Keratinocyte (primary cell): ENCODE measurements around the gene C1orf232. TPM values are rescaled to one million over a fixed set of nuclear protein-coding genes. Genes with fewer than 3 reads are reported as not detected.

Source experiments
- DNase-seq: peaks from one replicate; pipeline ENCODE4 v3.0.0-alpha.2; 2011; ENCODE audit warnings: low read depth, missing footprints, low spot score
- FAIRE-seq: peaks from 2 replicates; lab custom pipeline; 2011; peaks lifted over from hg19 to GRCh38; lab: Jason Lieb, UNC
- H2AFZ ChIP-seq: 2 replicates; pipeline ENCODE4 v1.6.0; 2012; ENCODE audit warnings: low read length, control low read depth, inconsistent platforms; ENCODE audit not compliant: control insufficient read depth
- H3K27ac ChIP-seq: 2 replicates; pipeline ENCODE4 v1.5.1; 2011; ENCODE audit warnings: low read length; ENCODE audit not compliant: control insufficient read depth, insufficient read depth
- H3K27me3 ChIP-seq: 3 replicates; pipeline ENCODE4 v1.6.0; 2011; ENCODE audit warnings: low read length; ENCODE audit not compliant: control insufficient read depth, insufficient read depth; ENCODE audit errors: extremely low read depth
- H3K36me3 ChIP-seq, 2 experiments: 2 replicates in 1 of 2; 3 replicates in 1 of 2; pipeline ENCODE4 v1.5.1; 2011; ENCODE audit warnings: low read length in 2 of 2, mild to moderate bottlenecking in 1 of 2; ENCODE audit not compliant: control insufficient read depth in 2 of 2, insufficient read depth in 2 of 2; ENCODE audit errors: extremely low read depth in 1 of 2
- H3K4me1 ChIP-seq: 3 replicates; pipeline ENCODE4 v1.5.1; 2011; ENCODE audit warnings: low read length; ENCODE audit not compliant: control insufficient read depth, insufficient read depth; ENCODE audit errors: extremely low read depth
- H3K4me2 ChIP-seq: 3 replicates; pipeline ENCODE4 v1.6.0; 2011; ENCODE audit warnings: low read depth, low read length; ENCODE audit not compliant: control insufficient read depth, insufficient read depth; ENCODE audit errors: extremely low read depth
- H3K4me3 ChIP-seq, 3 experiments: fragments of 200-600 bp in 1 of 3; sonication (generic) in 1 of 3; 2 replicates in 2 of 3; 3 replicates in 1 of 3; pipeline ENCODE4 v1.5.1; 2011 to 2016; ENCODE audit warnings: low read length in 3 of 3, mild to moderate bottlenecking in 3 of 3, control low read depth in 2 of 3, inconsistent platforms in 1 of 3, low read depth in 1 of 3, mixed read lengths in 1 of 3, mixed run types in 1 of 3, moderate library complexity in 1 of 3; ENCODE audit not compliant: control insufficient read depth in 2 of 3, insufficient read depth in 2 of 3; ENCODE audit errors: extremely low read depth in 1 of 3
- H3K79me2 ChIP-seq: 2 replicates; pipeline ENCODE4 v1.6.0; 2012; ENCODE audit warnings: low read length; ENCODE audit not compliant: control insufficient read depth, insufficient read depth
- H3K9ac ChIP-seq: 3 replicates; pipeline ENCODE4 v1.6.0; 2011; ENCODE audit warnings: low read length; ENCODE audit not compliant: control insufficient read depth, insufficient read depth; ENCODE audit errors: extremely low read depth
- H3K9me1 ChIP-seq: 3 replicates; pipeline ENCODE4 v1.6.0; 2011; ENCODE audit warnings: low read length; ENCODE audit not compliant: control insufficient read depth, insufficient read depth; ENCODE audit errors: extremely low read depth
- H3K9me3 ChIP-seq: 2 replicates; pipeline ENCODE4 v1.5.1; 2012; ENCODE audit warnings: low read depth, low read length; ENCODE audit not compliant: control insufficient read depth
- H4K20me1 ChIP-seq: 3 replicates; pipeline ENCODE4 v1.6.0; 2011; ENCODE audit warnings: low read length; ENCODE audit not compliant: control insufficient read depth, insufficient read depth; ENCODE audit errors: extremely low read depth
- CTCF ChIP-seq, 3 experiments: IDR thresholded peaks in 1 of 3; conservative IDR thresholded peaks in 1 of 3; optimal IDR thresholded peaks in 1 of 3; 2 replicates in 2 of 3; 3 replicates in 1 of 3; pipeline versions ENCODE3 to v1.5.1; 2011; ENCODE audit warnings: low read length in 3 of 3, mild to moderate bottlenecking in 3 of 3, moderate library complexity in 2 of 3, control low read depth in 1 of 3, inconsistent platforms in 1 of 3; ENCODE audit not compliant: insufficient read depth in 2 of 3; ENCODE audit errors: extremely low read depth in 1 of 3
- EZH2 ChIP-seq: IDR thresholded peaks from one replicate; pipeline ENCODE4 v1.6.1; 2012; ENCODE audit warnings: inconsistent platforms, mild to moderate bottlenecking, low read length, moderate library complexity
- dilution Hi-C: fragments of 300-500 bp; cut with MboI; formaldehyde crosslinking; loops from one replicate; pipeline ENCODE4 v1.7.0; 2020; ENCODE audit warnings: low sequenced_read_pairs; ENCODE audit not compliant: extremely low pct_ligation_motif_present
- polyA plus RNA-seq, 5 experiments: library from polyadenylated mRNA; depleted of rRNA in 3 of 5; stranded (reverse) in 3 of 5; stranded (forward) in 1 of 5; unstranded in 1 of 5; fragments of >200 nt; gene quantifications; 1 replicate in 1 of 5; 2 replicates in 3 of 5; 3 replicates in 1 of 5; pipeline versions ENCODE4 v1.2.1 to v1.2.3, GENCODE V29; 2011 to 2012; ENCODE audit warnings: missing spikeins in 2 of 5, low read depth in 1 of 5, low replicate concordance in 1 of 5

C1orf232 gene
- polyA plus RNA-seq, 1 donor (not counting 4 experiments of a cell fraction or from before 2014, with no cell fraction given), result not detected

GRCh38 chr1:26119892-26120608 lies 48.7 kb downstream of the C1orf232 start:
- DNase-seq (no peak), FAIRE-seq (no peak)
- no peaks in the 10 kb centered on the region for H3K9me1 ChIP-seq
- no peaks in the 10 kb centered on the region for H3K36me3 ChIP-seq
- H3K27me3 ChIP-seq, result no peaks in the 10 kb centered on the region
- H2AFZ ChIP-seq, result no peak overlapping the region
- H3K9ac ChIP-seq, result no peak overlapping the region
- no peaks in the 10 kb centered on the region for H3K79me2 ChIP-seq
- peaks cover 13% of the 10 kb centered on the region for H3K4me1 ChIP-seq
- H3K4me3 ChIP-seq, result no peak overlapping the region
- dilution Hi-C loops, result no loop called here
- H3K27ac ChIP-seq, result no peak overlapping the region
- no peaks in the 10 kb centered on the region for H3K9me3 ChIP-seq
- no peak for TF ChIP-seq CTCF (optimal IDR thresholded peaks at IDR 0.05 in 1 of 3, IDR thresholded peaks at IDR 0.05 in 1 of 3, conservative IDR thresholded peaks at IDR 0.05 in 1 of 3; ENCODE audit: extremely low read depth in 1 of 3, insufficient read depth in 2 of 3, low read length in 3 of 3)
- TF ChIP-seq EZH2, result no peak
- no peak overlapping the region for H3K4me2 ChIP-seq
- no peaks in the 10 kb centered on the region for H4K20me1 ChIP-seq

GRCh38 chr1:26114165-26114927 lies 54.4 kb downstream of the C1orf232 start:
- H3K9ac ChIP-seq, result no peak overlapping the region
- no peaks in the 10 kb centered on the region for H4K20me1 ChIP-seq
- H3K4me1 ChIP-seq, result peaks cover 18% of the 10 kb centered on the region
- no peak for DNase-seq
- H3K27me3 ChIP-seq, result no peaks in the 10 kb centered on the region
- no peak overlapping the region for H3K4me2 ChIP-seq
- FAIRE-seq, result no peak
- TF ChIP-seq EZH2 (no peak), CTCF (optimal IDR thresholded peaks at IDR 0.05 in 1 of 3, IDR thresholded peaks at IDR 0.05 in 1 of 3, conservative IDR thresholded peaks at IDR 0.05 in 1 of 3; ENCODE audit: extremely low read depth in 1 of 3, insufficient read depth in 2 of 3, low read length in 3 of 3) (no peak)
- H3K4me3 ChIP-seq, result no peak overlapping the region
- H3K9me3 ChIP-seq, result no peaks in the 10 kb centered on the region
- dilution Hi-C loops, result no loop called here
- H3K79me2 ChIP-seq, result peaks cover 7% of the 10 kb centered on the region
- H3K27ac ChIP-seq, result no peak overlapping the region
- no peaks in the 10 kb centered on the region for H3K9me1 ChIP-seq
- peaks cover 2 to 6% of the 10 kb centered on the region in 2 experiments for H3K36me3 ChIP-seq
- H2AFZ ChIP-seq, result no peak overlapping the region

Other genes with a start within 250 kb of the C1orf232 start
- gene PAFAH2, start 170.9 kb downstream of the C1orf232 start, polyA plus RNA-seq, result 15.5 to 17.8 TPM (median 15.9 TPM) in 3 replicates
- 0.11 to 0.13 TPM in 2 of 3 replicates, not detected in the other for gene EXTL1, start 147.2 kb downstream of the C1orf232 start, polyA plus RNA-seq
- gene SLC30A2, start 122.8 kb downstream of the C1orf232 start, polyA plus RNA-seq, result not detected in 3 replicates
- gene TRIM63, start 101.3 kb downstream of the C1orf232 start, polyA plus RNA-seq, result not detected in 3 replicates
- gene PDIK1L, start 57.1 kb downstream of the C1orf232 start, polyA plus RNA-seq, result 1.1 to 2.8 TPM (median 1.6 TPM) in 3 replicates
- gene FAM110D, start 9.9 kb downstream of the C1orf232 start, polyA plus RNA-seq, result not detected in 3 replicates
- gene ZNF593, start 945 bp upstream of the C1orf232 start, polyA plus RNA-seq, result 26.0 to 45.2 TPM (median 28.1 TPM) in 3 replicates
- 0.15 TPM in 1 of 3 replicates, not detected in the others for gene ZNF593OS, start 2.9 kb upstream of the C1orf232 start, polyA plus RNA-seq
- 10.6 to 20.2 TPM (median 12.8 TPM) in 3 replicates for gene CNKSR1, start 8.5 kb upstream of the C1orf232 start, polyA plus RNA-seq
- 0.04 to 0.06 TPM in 2 of 3 replicates, not detected in the other for gene CATSPER4, start 21.6 kb upstream of the C1orf232 start, polyA plus RNA-seq
- gene CEP85, start 65.2 kb upstream of the C1orf232 start, polyA plus RNA-seq, result 14.8 to 17.0 TPM (median 15.4 TPM) in 3 replicates
- 175 to 234 TPM (median 196 TPM) in 3 replicates for gene SH3BGRL3, start 111.1 kb upstream of the C1orf232 start, polyA plus RNA-seq
- 5.2 to 6.8 TPM (median 6.6 TPM) in 3 replicates for gene UBXN11, start 137.7 kb upstream of the C1orf232 start, polyA plus RNA-seq
- 0.22 to 0.27 TPM in 2 of 3 replicates, not detected in the other for gene CD52, start 149.0 kb upstream of the C1orf232 start, polyA plus RNA-seq
- 6.0 to 15.5 TPM (median 7.9 TPM) in 3 replicates for gene CRYBG2, start 185.2 kb upstream of the C1orf232 start, polyA plus RNA-seq
- not detected in 3 replicates for gene ZNF683, start 203.8 kb upstream of the C1orf232 start, polyA plus RNA-seq
- 0.03 TPM in 1 of 3 replicates, not detected in the others for gene LIN28A, start 241.9 kb upstream of the C1orf232 start, polyA plus RNA-seq